Cardiac fibroblast (primary cell): ENCODE data around the gene SCG5.

Source experiments
- DNase-seq, 2 donors: peaks; one replicate each; pipeline versions ENCODE4 v3.0.0 to v3.0.0-alpha.2; 2010; ENCODE audit warnings: low read depth in 2 of 2
- H3K4me3 ChIP-seq, 2 donors: replicated peaks in 1 of 2; 1 replicate in 1 of 2; 2 replicates in 1 of 2; pipeline ENCODE4 v1.5.1; 2011; ENCODE audit warnings: low read depth in 2 of 2, low read length in 2 of 2, mild to moderate bottlenecking in 2 of 2, moderate library complexity in 1 of 2
- TF ChIP-seq, protein P1 (sequence below): IDR thresholded peaks from one replicate; pipeline ENCODE4 v1.5.1; 2011; ENCODE audit warnings: low read depth, mild to moderate bottlenecking, low read length, inconsistent platforms

Gene SCG5

GRCh38 chr15:32721596-32721995, 80.1 kb downstream of the SCG5 start:
- TF ChIP-seq, protein P1, sequence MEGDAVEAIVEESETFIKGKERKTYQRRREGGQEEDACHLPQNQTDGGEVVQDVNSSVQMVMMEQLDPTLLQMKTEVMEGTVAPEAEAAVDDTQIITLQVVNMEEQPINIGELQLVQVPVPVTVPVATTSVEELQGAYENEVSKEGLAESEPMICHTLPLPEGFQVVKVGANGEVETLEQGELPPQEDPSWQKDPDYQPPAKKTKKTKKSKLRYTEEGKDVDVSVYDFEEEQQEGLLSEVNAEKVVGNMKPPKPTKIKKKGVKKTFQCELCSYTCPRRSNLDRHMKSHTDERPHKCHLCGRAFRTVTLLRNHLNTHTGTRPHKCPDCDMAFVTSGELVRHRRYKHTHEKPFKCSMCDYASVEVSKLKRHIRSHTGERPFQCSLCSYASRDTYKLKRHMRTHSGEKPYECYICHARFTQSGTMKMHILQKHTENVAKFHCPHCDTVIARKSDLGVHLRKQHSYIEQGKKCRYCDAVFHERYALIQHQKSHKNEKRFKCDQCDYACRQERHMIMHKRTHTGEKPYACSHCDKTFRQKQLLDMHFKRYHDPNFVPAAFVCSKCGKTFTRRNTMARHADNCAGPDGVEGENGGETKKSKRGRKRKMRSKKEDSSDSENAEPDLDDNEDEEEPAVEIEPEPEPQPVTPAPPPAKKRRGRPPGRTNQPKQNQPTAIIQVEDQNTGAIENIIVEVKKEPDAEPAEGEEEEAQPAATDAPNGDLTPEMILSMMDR, result no peak
- DNase-seq, result peak in 1 of 2 donors; percentile 63
- H3K4me3 ChIP-seq, result no peak overlapping the region

DNA sequence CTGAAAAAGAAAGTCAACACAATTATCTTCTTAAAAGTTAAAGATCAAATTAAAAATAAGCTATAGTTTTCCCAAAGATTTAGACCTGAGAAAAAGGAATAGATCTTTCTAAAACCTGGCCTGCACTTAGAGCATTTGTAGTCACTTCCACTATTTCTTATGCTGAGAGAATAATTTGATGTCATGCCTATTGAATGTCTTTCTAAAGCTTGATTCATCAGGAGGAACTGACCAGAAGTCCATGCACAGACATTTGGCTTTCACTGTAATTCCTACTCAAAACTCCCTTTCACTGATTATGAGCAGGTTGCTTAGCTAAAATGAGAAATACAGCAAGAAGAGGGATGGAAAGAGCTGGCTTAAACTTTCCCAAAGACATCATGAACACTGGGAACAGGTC, 80.6 kb downstream of the SCG5 start:
- no peak overlapping the region for H3K4me3 ChIP-seq
- no peak for DNase-seq
- TF ChIP-seq, protein P1, result no peak

DNA sequence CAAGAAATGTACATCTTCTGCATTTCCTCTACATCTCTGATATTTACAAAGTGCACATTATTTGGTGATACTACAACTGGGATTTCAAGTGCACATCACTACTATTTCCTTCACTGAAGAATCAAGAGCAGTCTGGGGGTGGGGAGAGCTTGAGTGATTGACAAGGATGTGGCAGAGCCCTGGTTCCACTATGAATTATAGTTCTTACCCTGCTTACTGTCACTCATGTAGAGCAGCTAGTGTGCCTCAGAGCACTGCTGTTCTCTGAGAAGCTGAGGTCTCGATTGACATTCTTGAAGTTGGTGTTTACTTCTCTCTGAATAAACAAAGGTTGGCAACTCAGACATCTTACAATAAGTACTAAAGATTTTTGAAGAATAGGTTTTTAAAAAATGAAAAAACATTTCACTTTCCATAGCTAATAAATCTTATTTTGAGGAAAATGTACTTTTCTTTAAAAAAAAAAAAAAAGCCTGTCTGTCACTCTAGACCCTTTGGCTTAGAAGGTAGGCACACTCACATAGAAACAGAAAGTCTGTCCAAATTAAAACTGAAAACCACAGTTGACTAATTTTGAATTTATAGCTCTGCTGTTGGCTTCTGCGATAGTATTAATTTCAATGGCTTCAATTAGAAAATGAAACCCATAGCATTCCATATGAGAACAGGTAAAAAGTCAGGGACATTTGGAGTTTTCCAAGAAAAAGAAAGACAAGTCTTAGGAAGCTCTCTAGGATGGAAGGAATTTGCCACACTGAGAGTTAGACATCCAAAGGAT, 81.8 kb downstream of the SCG5 start:
- no peak overlapping the region for H3K4me3 ChIP-seq
- DNase-seq, result no peak
- TF ChIP-seq, protein P1, result no peak

DNA sequence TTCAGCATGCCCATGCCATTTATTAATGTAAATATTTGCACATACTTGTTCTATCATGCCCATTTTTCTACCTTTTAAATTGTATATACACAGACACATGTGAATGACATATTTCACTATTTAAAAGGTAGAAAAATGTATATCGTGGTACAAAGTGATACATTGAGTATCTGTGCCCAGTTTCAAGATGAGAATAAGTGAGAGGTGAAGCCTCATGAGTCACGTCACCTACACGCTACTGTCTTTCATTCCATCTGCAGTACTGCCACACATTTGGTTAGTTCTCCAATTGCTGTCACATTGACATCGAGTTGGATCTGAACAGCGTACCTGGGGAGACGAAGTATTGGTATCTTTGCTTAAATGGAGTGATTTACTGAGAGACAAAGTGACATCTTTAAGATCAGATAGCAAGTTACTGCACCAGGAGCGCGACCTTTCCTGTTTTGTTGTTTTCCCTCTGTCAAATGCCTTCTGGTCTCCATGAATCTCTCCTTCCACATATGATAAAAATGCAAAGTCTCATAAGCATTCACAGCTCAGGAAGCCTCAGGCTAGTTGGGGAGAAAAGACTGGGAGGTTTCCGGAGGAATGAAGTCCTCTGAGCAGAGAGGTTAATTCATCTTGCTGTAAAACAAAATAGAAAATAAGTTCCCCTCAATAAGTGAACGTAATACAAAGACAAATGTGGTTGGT, 88.3 kb downstream of the SCG5 start:
- TF ChIP-seq, protein P1, result no peak
- H3K4me3 ChIP-seq, result no peak overlapping the region
- no peak for DNase-seq

GRCh38 chr15:32730677-32731654, 89.5 kb downstream of the SCG5 start:
- TF ChIP-seq, protein P1, result no peak
- H3K4me3 ChIP-seq, result no peak overlapping the region
- peak; percentile 55 to 70 for DNase-seq

DNA sequence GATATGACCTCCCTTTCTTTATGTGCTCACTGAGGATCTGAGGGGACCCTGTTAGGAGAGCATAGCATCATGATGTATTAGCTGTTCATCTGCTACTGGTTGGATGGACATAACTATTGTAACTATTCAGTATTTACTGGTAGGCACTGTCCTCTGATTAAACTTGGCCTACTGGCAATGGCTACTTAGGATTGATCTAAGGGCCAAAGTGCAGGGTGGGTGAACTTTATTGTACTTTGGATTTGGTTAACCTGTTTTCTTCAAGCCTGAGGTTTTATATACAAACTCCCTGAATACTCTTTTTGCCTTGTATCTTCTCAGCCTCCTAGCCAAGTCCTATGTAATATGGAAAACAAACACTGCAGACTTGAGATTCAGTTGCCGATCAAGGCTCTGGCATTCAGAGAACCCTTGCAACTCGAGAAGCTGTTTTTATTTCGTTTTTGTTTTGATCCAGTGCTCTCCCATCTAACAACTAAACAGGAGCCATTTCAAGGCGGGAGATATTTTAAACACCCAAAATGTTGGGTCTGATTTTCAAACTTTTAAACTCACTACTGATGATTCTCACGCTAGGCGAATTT, 91.2 kb downstream of the SCG5 start:
- H3K4me3 ChIP-seq, result no peak overlapping the region
- no peak for DNase-seq
- TF ChIP-seq, protein P1, result no peak
